Activated CD8-positive, alpha-beta memory T cell treated with anti-CD3 and anti-CD28 coated beads, Interleukin-2, amount 50 U/mL, for 1 hour (primary cell): ENCODE data around the gene SMIM27.
"Not testable (repeated sequence)": the region's sequence is repeated elsewhere in the genome, so short reads cannot be mapped to it uniquely, and the experiment has no call there.

ENCODE experiments used
- DNase-seq: peaks from one replicate; pipeline ENCODE4 v3.0.0-alpha.2; 2020; ENCODE audit errors: extremely low read depth

The SMIM27 gene

GRCh38 chr9:32552172-32552872, at the start of gene SMIM27, which contains the start of gene TOPORS:
Gene SMIM27 (plus strand): TSS chr9:32552327. CDS start chr9:32552435, 108 bp downstream.
Gene TOPORS (minus strand): TSS chr9:32552586. CDS start chr9:32552436, 150 bp downstream.
- DNase-seq, result peak; percentile 77

- DNase-seq, result no peak
Observed at GRCh38 chr9:32502464-32502863, 49.7 kb upstream of the SMIM27 start.

- DNase-seq, result no peak
Observed at GRCh38 chr9:32503008-32503407, 49.1 kb upstream of the SMIM27 start.

- no peak for DNase-seq
Observed at GRCh38 chr9:32508728-32509127, 43.4 kb upstream of the SMIM27 start.

GRCh38 chr9:32516241-32516640, 35.9 kb upstream of the SMIM27 start:
- no peak for DNase-seq

- no peak for DNase-seq
Observed at GRCh38 chr9:32518276-32518675, 33.9 kb upstream of the SMIM27 start.

- DNase-seq, result no peak
Observed at GRCh38 chr9:32523910-32524309, 28.2 kb upstream of the SMIM27 start.

GRCh38 chr9:32524558-32524891, 27.6 kb upstream of the SMIM27 start:
- not testable (repeated sequence) for DNase-seq

GRCh38 chr9:32524892-32525708, 27.0 kb upstream of the SMIM27 start:
- no peak for DNase-seq

- DNase-seq, result no peak
Observed at GRCh38 chr9:32525709-32526030, 26.5 kb upstream of the SMIM27 start.

- peak; percentile 54 for DNase-seq
Observed at GRCh38 chr9:32526041-32526706, 26.0 kb upstream of the SMIM27 start, which contains the start of gene RIGI. Gene RIGI (minus strand): TSS chr9:32526196. CDS start chr9:32526166, 30 bp downstream.

- no peak for DNase-seq
Observed at GRCh38 chr9:32526707-32527048, 25.4 kb upstream of the SMIM27 start.

- DNase-seq, result no peak
Observed at GRCh38 chr9:32533336-32533735, 18.8 kb upstream of the SMIM27 start.

GRCh38 chr9:32533816-32534215, 18.3 kb upstream of the SMIM27 start:
- no peak for DNase-seq

- DNase-seq, result no peak
Observed at GRCh38 chr9:32543047-32543446, 9.1 kb upstream of the SMIM27 start.

GRCh38 chr9:32545884-32546283, 6.2 kb upstream of the SMIM27 start:
- DNase-seq, result no peak

- not testable (repeated sequence) for DNase-seq
Observed at GRCh38 chr9:32548213-32548612, 3.9 kb upstream of the SMIM27 start.

GRCh38 chr9:32550150-32550561, 2.0 kb upstream of the SMIM27 start:
- DNase-seq, result no peak

GRCh38 chr9:32550562-32551275, 1.4 kb upstream of the SMIM27 start:
- DNase-seq, result peak; percentile 98

GRCh38 chr9:32551276-32552051, 663 bp upstream of the SMIM27 start:
- no peak for DNase-seq

- DNase-seq, result no peak
Observed at GRCh38 chr9:32554107-32554506, 2.0 kb downstream of the SMIM27 start.
